Inferior parietal cortex (tissue), 1 donor: ENCODE measurements around the gene ABI3BP.

Experiments used
- DNase-seq: peaks from one replicate; pipeline ENCODE4 v3.0.0-alpha.2; 2016; ENCODE audit errors: extremely low spot score

The ABI3BP gene

GRCh38 chr3:100984308-100984707 lies 8.9 kb downstream of the ABI3BP start:
- no peak for DNase-seq

GRCh38 chr3:100982710-100983109 lies 10.5 kb downstream of the ABI3BP start:
- no peak for DNase-seq

DNA sequence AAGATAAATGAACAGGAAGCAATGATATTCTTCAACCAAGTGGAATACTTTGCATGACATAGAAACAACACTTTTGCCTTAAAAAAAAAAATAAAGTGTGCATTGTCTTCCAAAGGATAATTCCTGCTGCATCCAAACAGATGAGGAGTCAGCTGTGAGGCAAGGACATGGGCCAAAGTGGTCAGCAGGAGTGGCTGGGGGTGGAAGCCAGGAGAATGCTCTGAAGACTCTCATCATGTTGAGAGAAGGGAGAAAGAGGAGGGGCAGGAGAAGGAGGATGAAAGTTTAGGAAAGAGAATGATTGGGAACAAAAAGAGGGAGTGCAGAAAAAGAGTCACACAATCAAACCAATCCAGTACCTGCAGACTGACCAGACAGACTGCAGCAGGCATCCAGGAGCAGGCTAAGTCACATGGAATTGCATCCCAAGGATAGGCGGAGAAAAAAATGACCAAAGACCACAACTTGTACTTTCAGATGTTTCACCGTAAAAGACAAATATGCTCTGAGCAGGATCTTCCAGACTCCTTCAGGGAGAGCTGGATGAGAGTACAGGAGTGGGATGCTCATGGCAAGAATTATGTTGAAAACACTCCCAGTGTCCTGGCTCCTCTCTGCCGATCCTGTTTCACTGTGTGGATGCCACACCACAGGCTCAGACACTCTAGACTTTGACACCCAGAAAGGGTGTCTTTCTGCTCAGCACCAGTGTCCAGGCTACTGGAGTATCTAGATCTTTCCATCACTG lies 11.9 kb downstream of the ABI3BP start:
- DNase-seq: no peak

- no peak for DNase-seq
Observed at GRCh38 chr3:100978011-100978659, 15.1 kb downstream of the ABI3BP start.

- DNase-seq: no peak
Observed at GRCh38 chr3:100976611-100977010, 16.6 kb downstream of the ABI3BP start.

GRCh38 chr3:100975714-100976113 lies 17.5 kb downstream of the ABI3BP start:
- DNase-seq: no peak

GRCh38 chr3:100973594-100973993 lies 19.6 kb downstream of the ABI3BP start:
- no peak for DNase-seq

GRCh38 chr3:100972867-100973266 lies 20.4 kb downstream of the ABI3BP start:
- DNase-seq: no peak

- DNase-seq: no peak
Observed at GRCh38 chr3:100972301-100972844, 20.8 kb downstream of the ABI3BP start.

- no peak for DNase-seq
Observed at GRCh38 chr3:100971798-100972197, 21.4 kb downstream of the ABI3BP start.

- no peak for DNase-seq
Observed at GRCh38 chr3:100970477-100970990, 22.7 kb downstream of the ABI3BP start.

DNA sequence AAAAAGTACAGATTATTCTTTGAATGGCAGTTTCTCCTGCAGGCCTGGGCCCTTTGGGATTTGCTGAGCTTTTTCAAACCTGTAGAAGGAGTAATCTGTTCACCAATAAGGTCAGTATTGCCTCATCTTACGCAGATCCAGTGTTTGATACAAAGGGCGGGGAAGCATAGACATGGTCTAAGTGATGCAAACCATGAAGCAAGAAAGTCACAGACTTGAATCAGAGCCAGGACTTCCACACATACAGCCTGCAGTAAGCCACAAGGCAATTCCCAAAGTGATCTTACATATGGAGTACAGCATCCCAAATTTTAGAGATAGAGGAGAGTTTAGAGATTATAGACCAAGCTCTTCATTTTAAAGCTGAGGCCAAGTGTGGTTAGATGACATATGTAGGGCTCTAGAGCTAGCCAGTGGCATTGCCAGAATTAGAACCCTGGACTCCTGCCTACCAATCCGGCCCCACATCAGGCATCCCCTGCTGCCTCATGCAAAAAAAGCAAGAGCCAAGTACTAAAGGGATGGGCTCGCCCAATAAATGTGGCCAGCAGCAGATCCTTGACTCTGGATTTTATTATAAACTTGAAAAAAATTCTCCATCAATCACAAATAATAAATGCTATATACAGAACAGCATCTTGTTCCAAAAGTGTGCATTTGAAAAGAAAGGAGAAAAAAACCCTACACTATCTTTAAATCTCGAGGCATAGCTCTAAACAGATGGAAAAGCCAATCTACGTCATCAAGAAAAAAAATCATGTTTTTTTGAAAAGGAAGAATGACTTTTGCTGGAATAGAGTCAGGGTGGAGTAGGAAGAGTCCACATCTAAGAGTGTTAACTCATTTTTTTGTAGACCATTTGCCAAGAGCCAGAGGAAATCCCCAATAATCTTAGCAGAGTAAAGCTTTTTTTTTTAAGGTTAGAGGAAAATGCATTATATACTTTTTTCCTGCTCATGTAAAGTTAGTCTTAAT lies 24.0 kb downstream of the ABI3BP start:
- DNase-seq: no peak

DNA sequence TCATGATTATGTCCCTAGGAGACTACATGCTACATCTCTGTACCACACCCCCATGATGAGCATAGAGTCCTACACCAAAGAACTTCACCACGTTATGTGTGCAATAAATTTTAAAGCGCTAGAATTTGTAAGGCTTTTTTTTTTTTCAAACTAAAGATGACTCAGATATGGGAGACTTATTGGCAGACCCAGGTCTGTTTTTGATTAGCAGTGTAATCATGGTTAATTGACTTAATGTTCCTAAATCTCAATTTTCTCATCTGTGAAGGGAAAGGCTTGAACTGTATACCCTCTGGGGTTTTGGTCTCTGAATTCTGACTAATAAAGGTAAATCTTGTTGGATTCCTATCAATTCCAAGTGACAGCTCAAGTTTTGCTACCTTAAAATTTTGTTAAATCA lies 26.4 kb downstream of the ABI3BP start:
- DNase-seq: no peak

- DNase-seq: no peak
Observed at GRCh38 chr3:100966049-100966491, 27.2 kb downstream of the ABI3BP start.

- no peak for DNase-seq
Observed at GRCh38 chr3:100963041-100963440, 30.2 kb downstream of the ABI3BP start.

DNA sequence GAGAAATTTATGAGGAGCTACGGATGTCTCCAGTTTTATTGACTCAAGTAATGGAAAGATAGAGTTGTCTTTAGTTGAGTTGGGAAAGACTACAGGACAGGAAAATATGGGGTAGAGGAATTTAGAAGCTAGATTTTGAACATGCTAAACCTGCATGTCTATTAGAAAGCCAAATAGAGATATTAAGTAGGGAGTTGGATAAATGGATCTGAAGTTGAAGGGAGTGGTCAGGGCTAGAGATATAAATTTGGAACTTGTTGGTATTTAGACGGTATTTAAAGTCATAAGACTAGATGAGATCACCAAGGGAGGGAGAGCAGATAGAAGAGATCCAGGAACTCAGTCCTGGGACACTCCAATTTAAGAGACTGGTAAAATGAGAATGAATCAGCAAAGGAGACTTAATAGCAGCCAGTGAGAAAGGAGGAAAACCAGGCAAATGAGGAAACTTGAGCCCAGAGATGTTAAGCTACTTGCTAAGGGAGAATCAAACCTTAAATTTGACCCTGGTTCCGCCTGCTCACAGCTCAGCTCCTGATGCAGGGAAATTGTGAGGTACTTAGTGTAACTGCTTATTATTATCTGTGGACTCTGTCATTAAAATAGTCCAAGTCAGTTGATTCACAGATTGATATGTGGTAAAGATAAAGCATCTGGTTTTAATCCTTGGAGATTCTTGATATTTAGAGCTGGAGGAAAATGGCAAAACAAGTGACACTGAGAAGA lies 35.8 kb downstream of the ABI3BP start:
- no peak for DNase-seq

DNA sequence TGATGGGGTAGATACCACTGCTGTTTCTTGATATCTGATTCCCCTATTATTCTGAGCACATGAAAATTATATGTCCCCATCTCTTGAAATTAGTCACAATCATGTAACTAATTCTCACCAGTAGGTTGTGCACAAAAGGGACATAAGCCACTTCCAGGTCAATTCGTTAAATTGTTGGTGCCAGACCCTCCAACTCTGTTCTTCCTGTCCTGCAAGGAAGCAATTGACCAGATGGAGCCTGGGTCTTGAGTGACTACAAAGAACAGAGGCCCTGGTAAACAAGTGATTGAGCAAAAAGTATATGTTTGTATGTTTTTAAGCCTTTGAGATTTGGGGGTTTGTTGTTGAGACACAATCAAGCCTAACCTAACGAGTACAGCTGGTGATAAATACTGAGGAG lies 36.9 kb downstream of the ABI3BP start:
- no peak for DNase-seq

DNA sequence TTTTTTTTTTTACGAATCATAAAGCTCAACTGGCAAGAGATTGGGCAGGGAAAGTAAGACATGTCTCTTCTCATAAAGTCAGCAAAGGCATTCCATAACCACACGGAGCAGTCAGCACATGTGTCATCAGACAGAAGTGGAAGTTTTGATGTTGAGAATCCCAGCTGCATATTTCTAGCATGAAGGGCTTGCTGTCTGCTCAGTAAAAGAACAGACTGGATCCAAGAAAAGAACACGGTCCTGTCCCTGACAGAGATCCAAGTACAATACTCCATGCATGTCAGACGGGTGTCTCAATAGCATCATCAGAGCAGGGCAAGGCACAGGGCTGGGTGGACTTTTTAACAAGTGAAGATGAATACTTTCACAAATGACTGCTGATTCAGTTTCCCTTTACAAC lies 38.2 kb downstream of the ABI3BP start:
- no peak for DNase-seq

DNA sequence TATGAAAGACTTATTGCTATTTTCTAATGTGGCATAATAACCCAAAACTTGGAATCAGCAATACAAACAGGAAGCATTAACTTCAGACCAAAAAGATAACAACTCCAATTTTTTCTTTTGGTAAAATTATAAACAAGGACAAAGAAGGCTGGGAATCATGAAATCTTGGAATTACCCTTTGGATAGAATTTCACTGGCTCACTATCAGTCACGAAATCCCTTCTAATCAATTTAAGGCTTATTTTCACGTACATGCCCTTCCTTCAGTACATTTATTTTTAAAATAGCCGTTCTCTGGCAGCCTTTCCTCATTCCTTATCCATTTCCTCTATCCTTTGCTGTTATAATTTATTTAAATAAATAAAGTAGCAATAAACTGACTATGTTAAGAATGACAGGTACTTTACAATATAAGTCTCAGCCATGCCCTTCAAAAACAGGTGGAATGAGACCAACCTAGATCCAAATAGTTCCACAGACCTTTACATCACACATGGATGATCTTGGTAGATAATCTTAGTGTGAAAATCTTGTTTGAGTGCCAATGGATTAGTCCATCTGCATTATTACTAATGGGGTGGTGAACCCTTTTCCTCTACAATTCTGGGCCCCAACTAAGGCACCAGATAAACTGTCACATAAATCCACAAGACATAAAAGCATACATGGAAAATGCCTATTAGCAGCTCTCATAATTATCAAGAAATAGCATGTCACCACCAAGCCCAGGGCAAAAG lies 38.9 kb downstream of the ABI3BP start:
- DNase-seq: no peak

- DNase-seq: no peak
Observed at GRCh38 chr3:100953103-100953502, 40.1 kb downstream of the ABI3BP start.
